ENCODE measurements around the gene MAPK8. TPM values are rescaled to one million over a fixed set of nuclear protein-coding genes. Genes with fewer than 3 reads are reported as not detected.
"Not testable (repeated sequence)": the region's sequence is repeated elsewhere in the genome, so short reads cannot be mapped to it uniquely, and the experiment has no call there.

MAPK8 gene
- total and polyA plus RNA-seq, 12 donors, result 7.4 to 41.9 (median 30.0) TPM

DNA sequence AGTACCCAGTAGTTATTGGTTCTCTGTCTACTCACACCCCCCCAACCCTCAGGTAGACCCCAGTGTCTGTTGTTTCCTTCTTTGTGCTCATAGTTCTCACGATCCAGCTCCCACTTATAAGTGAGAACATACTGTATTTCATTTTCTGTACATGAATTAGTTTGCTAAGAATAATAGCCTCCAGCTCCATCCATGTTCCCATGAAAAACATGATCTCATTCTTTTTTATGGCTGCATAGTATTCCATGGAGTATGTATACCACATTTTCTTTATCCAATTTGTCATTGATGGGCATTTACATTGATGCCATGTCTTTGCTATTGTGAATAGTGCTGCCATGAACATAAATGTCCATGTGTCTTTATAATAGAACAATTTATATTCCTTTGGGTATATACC lies 29.4 kb upstream of the MAPK8 start:
- intact Hi-C loops (cut with DNase I), result no loop called here
- no peak for DNase-seq
- no peak for ATAC-seq
- no peak overlapping the region for H3K4me3 ChIP-seq
- no peaks in the 10 kb centered on the region for H3K4me1 ChIP-seq
- peaks cover 0 to 6% (median 0%) of the 10 kb centered on the region in 7 donors for H3K27me3 ChIP-seq
- H3K36me3 ChIP-seq, result no peaks in the 10 kb centered on the region
- H3K9me3 ChIP-seq, result peaks cover 0 to 8% (median 0%) of the 10 kb centered on the region in 11 donors
- no peak overlapping the region for H3K27ac ChIP-seq
- WGBS, 2 donors, result 93 to 100% methylated on average over 1 of the region's 1 CpG
- TF ChIP-seq, protein P1, sequence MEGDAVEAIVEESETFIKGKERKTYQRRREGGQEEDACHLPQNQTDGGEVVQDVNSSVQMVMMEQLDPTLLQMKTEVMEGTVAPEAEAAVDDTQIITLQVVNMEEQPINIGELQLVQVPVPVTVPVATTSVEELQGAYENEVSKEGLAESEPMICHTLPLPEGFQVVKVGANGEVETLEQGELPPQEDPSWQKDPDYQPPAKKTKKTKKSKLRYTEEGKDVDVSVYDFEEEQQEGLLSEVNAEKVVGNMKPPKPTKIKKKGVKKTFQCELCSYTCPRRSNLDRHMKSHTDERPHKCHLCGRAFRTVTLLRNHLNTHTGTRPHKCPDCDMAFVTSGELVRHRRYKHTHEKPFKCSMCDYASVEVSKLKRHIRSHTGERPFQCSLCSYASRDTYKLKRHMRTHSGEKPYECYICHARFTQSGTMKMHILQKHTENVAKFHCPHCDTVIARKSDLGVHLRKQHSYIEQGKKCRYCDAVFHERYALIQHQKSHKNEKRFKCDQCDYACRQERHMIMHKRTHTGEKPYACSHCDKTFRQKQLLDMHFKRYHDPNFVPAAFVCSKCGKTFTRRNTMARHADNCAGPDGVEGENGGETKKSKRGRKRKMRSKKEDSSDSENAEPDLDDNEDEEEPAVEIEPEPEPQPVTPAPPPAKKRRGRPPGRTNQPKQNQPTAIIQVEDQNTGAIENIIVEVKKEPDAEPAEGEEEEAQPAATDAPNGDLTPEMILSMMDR (IDR thresholded peaks at IDR 0.05), result no peak

DNA sequence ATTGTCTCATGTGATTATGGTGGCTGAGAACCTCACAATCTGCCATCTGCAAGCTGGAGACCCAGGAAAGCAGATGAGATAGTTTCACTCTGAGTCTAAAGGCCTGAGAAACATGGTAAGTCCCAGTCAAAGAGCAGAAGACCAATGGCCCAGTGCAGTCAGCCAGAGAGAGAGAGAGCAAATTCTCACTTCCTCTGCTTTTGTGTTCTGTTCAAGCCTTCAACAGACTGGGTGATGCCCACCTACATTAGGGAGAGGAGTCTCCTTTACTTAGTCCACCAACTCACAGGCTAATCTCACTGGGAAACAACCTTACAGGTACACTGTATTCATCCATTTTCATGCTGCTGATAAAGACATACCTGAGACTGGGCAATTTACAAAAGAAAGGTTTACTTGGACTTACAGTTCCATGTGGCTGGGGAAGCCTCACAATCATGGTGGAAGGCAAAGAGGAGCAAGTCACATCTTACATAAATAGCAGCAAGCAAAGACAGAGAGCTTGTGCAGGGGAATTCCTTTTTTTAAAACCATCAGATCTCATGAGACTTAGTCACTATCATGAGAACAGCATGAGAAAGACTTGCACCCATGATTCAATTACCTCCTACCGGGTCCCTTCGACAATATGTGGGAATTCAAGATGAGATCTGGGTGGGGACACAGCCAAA lies 27.3 kb upstream of the MAPK8 start:
- Histone ChIP-seq H3K9me3 (peaks cover 0 to 13% (median 4%) of the 10 kb centered on the region in 11 donors), H3K4me3 (no peak overlapping the region), H3K27me3 (peaks cover 0 to 7% (median 1%) of the 10 kb centered on the region in 7 donors), H3K4me1 (no peaks in the 10 kb centered on the region), H3K36me3 (no peaks in the 10 kb centered on the region), H3K27ac (no peak overlapping the region)
- WGBS, 2 donors, result 88 to 94% methylated on average over 2 of the region's 2 CpGs
- intact Hi-C loops (cut with DNase I), result no loop called here
- TF ChIP-seq, protein P1 (IDR thresholded peaks at IDR 0.05), result no peak
- no peak for ATAC-seq
- no peak for DNase-seq

DNA sequence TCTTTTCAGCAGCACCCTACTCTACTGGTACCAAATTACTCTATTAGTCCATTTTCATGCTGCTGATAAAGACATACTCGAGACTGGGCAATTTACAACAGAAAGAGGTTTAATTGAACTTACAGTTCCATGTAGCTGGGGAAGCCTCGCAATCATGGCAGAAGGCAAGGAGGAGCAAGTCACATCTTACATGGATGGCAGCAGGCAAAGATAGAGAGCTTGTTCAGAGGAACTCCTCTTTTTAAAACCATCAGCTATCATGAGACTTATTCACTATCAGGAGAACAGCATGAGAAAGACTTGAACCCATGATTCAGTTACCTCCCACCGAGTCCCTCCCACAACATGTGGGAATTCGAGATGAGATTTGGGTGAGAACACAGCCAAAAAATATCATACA lies 24.8 kb upstream of the MAPK8 start:
- H3K4me3 ChIP-seq; DNase-seq; ATAC-seq; H3K4me1 ChIP-seq; intact Hi-C loops (cut with DNase I); H3K27ac ChIP-seq; H3K36me3 ChIP-seq: not testable (repeated sequence)
- 65 to 74% methylated on average over 4 of the region's 4 CpGs for WGBS, 2 donors
- peaks cover 0 to 21% (median 8%) of the 10 kb centered on the region in 7 donors for H3K27me3 ChIP-seq
- H3K9me3 ChIP-seq, result peaks cover 0 to 19% (median 4%) of the 10 kb centered on the region in 11 donors

DNA sequence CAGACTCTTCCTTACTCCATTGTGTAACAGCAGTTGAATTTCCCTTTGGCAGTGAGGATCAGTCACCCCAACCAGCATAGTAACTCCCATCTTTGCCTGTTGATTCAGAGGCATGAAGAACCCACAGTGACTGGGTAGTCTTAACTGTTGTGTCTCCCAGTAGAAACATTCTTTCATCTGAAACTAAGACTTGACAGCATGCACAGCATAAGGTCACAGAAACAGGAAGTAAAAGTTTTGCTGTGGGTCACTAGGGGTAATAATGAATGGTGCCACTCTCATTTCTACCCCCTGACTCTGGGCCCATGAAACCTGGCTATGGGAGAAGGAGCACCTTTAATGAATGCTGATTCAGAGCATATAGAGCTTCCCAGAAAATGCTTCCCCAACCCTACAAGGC lies 23.6 kb upstream of the MAPK8 start:
- H3K4me3 ChIP-seq, result no peak overlapping the region
- H3K27ac ChIP-seq, result no peak overlapping the region
- peaks cover 0 to 17% (median 8%) of the 10 kb centered on the region in 7 donors for H3K27me3 ChIP-seq
- H3K4me1 ChIP-seq, result peaks cover 0 to 8% (median 0%) of the 10 kb centered on the region in 9 donors
- intact Hi-C loops (cut with DNase I), result no loop called here
- DNase-seq (no peak), ATAC-seq (no peak)
- TF ChIP-seq, protein P1 (IDR thresholded peaks at IDR 0.05), result no peak
- H3K36me3 ChIP-seq, result no peaks in the 10 kb centered on the region
- peaks cover 0 to 19% (median 4%) of the 10 kb centered on the region in 11 donors for H3K9me3 ChIP-seq

DNA sequence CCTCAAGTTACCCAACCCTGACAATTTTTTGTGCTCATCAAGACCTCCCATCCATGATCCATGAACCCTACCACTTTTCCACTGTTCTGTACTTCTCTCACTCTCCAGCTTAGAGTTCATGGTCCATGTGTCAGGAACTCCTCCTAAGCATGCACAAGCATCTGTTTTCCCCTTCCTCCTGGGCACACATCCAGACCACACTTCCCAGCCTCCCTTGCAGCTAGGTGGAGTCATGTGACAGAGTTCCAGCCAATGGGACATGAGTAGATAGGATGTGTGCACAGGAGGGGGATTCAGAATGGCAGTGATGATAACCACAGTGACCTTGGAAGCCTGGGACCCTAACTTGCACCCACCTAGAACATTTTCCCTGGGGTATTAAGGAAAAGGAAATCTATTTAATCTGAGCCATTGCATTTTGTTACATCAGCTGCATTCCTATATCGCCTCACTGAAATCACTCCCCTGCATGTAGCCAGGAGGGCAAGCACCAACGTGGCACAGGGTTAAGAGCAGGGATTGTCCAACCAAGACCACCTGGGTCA lies 22.4 kb upstream of the MAPK8 start:
- H3K27ac ChIP-seq, result no peak overlapping the region
- TF ChIP-seq, protein P1 (IDR thresholded peaks at IDR 0.05), result no peak
- intact Hi-C loops (cut with DNase I), result no loop called here
- WGBS, 2 donors, result 80 to 88% methylated on average over 2 of the region's 2 CpGs
- DNase-seq (no peak), ATAC-seq (no peak)
- H3K4me3 ChIP-seq, result no peak overlapping the region
- peaks cover 0 to 8% (median 0%) of the 10 kb centered on the region in 9 donors for H3K4me1 ChIP-seq
- H3K9me3 ChIP-seq, result peaks cover 0 to 14% (median 0%) of the 10 kb centered on the region in 11 donors
- no peaks in the 10 kb centered on the region for H3K36me3 ChIP-seq
- H3K27me3 ChIP-seq, result peaks cover 0 to 17% (median 8%) of the 10 kb centered on the region in 7 donors
